ENCODE data around the gene PERM1.

Gene PERM1

GRCh38 chr1:965526-966134 lies 16.3 kb downstream of the PERM1 start:
- DNase-seq: no peak

GRCh38 chr1:964691-965525 lies 17.0 kb downstream of the PERM1 start:
- DNase-seq: no peak

GRCh38 chr1:963746-964525 lies 18.0 kb downstream of the PERM1 start:
- no peak for DNase-seq

DNA sequence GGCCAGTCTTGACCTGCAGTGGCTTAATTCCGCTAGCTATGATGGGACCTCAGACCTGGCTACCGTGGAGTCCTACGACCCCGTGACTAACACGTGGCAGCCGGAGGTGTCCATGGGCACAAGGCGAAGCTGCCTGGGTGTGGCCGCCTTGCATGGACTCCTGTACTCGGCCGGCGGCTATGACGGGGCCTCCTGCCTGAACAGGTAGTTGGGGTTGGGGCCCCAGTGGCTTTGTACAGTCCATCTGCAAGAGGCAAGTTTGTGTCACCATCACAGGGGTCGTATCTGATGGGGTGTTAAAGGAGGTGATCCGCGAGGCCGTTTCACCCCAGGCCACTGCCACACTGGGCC lies 18.6 kb downstream of the PERM1 start:
- no peak for DNase-seq

GRCh38 chr1:962381-963300 lies 19.3 kb downstream of the PERM1 start:
- DNase-seq: no peak

- DNase-seq: peak; percentile 54
These were observed 20.7 kb downstream of the PERM1 start for GRCh38 chr1:961132-961669.

GRCh38 chr1:960363-961131 lies 21.3 kb downstream of the PERM1 start, which contains the start of gene KLHL17:
Gene KLHL17, plus strand, starts transcription at chr1:960584. Its CDS starts 110 bp downstream, at chr1:960694.
- DNase-seq: peak; percentile 49

- DNase-seq: no peak
These were observed 22.0 kb downstream of the PERM1 start for GRCh38 chr1:959731-960362.

DNA sequence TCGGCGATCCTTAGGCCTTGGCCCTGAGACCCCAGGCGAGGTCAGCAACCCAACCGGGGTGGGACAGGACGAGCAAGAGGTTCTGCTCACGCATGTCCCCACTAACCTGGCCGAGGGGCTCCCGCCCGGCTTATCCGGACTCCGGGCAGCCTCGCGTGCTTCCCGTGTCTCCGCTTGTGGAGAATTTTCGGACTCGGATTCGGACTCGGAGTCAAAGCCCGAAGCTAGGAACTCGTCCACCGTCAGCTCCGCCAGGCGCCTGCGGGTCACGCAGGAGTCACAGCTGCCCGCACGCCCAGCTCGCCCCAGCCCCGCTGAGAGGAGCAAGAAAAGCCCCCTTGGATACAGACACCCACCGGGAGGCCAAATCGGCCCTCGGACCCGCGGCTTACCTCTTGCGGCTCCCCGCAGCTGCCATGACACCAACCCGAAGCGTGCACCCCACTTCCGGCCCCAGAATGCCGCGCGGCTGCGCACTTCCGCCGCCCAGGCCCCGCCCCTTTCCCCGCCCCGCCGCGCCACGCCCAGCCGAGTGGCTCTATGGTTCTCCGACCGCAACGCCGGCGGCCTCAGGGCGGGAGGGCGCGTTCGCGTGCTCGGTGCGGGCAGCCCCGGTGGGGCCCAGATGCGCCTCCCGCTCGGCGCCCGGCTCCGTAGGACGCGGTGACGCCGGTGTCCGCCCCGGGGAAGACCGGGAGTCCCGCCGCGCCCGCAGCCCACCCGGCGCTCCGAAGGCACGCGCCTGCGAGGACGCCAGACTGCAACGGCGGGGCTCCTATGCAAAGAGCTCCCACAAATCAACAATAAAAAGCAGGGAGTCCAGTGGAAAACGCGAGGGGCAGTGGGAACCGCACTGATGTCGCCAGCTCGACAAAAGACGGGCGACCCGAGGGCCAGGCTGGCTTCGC lies 22.8 kb downstream of the PERM1 start, which contains the start of gene NOC2L:
Gene NOC2L (minus strand): TSS at position 434 of the 908 bp plus-strand sequence. CDS start 16 bp downstream, at position 418.
- peak; percentile 83 for DNase-seq

DNA sequence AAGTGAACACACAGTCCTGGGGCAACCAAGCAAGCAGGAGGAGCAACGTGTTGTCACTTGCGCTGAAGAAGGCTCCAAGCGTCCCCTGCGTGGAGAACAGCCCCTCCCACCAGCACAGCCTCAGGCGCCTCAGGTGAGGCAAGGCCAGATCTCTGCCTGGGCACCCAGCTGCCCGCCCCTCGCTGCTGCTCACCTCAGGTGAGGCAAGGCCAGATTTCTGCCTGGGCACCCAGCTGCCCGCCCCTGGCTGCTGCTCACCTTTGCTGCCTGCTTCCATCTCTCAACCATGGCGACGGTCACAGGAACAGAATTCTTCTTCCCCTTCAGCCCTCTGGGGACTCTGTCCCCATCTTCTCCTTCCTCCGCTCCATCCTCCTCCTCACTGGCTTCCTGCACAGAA lies 25.3 kb downstream of the PERM1 start:
- no peak for DNase-seq

DNA sequence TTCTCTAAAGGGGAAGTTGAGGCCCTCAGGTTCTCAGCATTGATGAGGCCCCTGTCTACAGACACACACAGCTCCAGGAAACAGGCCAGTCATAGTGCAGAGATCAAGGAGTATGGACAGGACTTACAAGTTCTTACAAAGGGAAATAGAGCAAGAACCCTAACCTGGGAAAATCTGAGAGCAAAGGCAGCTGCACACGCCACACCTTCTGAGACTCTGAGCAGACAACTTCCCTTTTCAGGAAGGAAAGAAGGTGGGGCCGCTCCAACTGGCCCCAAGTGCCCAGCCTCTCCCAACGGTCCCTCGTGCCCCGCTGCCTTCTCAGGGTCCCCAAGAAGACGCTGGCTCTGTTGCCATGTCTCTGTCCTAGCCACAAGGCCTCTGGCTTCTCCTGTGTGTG lies 26.4 kb downstream of the PERM1 start:
- DNase-seq: no peak

DNA sequence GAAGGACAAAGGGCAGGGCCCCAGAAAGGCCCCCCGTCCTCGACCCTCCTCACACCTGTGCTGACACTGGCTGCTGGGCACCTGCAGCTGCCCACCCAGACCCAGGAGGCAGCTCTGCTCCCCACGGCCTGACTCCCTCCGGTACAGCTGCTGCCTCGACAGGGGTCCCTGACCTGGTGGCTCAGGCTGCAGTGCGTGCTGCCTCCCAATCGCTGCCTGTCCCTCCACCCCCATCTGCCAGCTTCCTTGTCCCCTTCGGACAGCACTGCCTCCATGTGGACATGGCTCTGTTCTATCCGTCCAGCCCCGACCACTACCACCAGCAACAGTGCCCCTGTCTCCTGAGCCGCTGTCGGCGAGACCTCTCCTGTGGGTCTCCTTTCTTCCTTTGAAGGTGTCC lies 27.0 kb downstream of the PERM1 start:
- no peak for DNase-seq

- DNase-seq: no peak
These were observed 28.2 kb downstream of the PERM1 start for GRCh38 chr1:953524-954320.

DNA sequence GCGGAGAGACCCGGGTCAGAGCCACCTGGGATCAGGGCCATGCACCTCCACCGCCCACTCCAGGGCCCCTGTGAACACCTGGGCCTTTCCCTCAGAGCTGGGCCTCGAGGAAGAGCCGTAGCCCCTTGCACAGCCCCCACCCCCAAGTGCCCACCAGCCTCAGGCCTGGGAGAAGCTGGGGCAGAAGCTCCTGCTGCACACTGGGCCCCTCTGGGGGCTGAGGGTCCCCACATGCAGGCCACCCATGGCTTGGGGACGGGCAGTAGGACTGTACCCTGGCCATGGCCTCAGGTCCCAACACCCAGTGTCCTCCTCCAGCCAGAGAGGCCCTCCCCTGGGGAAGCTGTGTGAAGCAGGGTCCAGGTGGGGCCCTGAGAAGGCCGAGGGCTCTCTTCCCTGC lies 29.3 kb downstream of the PERM1 start:
- DNase-seq: no peak

GRCh38 chr1:952201-952600 lies 29.7 kb downstream of the PERM1 start:
- no peak for DNase-seq

DNA sequence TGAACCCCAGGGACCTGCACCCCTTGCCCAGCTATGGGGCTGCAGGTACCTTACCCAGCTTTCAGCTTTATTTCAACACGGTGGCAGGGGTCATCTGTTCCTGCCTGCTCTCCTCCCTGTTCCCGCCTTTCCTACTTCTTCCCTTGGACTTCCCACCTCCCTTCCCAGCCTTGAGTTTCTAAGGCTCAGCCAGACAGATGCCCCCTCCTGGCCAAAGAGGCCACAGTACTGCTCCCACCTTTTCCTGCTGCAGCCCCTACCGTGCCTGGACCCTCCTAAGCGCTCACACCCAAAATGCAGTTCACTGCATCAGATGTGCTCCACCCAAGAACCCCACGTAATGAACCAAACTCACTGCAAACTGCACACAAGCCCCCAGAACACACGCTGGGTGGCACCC lies 30.5 kb downstream of the PERM1 start:
- no peak for DNase-seq

- DNase-seq: no peak
These were observed 31.0 kb downstream of the PERM1 start for GRCh38 chr1:950881-951280.

- DNase-seq: no peak
These were observed 31.6 kb downstream of the PERM1 start for GRCh38 chr1:950268-950667.

All from right kidney (tissue), 1 donor.